Stimulated activated CD4-positive, alpha-beta T cell treated with anti-CD3 and anti-CD28 coated beads, Interleukin-4, amount 100 ng/mL, for 24 hours (primary cell): Measurements from ENCODE around the gene ZNF213.
"Not testable (repeated sequence)": the region's sequence is repeated elsewhere in the genome, so short reads cannot be mapped to it uniquely, and the experiment has no call there.

Experiments
- DNase-seq: peaks from one replicate; pipeline ENCODE4 v3.0.0-alpha.2; 2020

The ZNF213 gene

DNA sequence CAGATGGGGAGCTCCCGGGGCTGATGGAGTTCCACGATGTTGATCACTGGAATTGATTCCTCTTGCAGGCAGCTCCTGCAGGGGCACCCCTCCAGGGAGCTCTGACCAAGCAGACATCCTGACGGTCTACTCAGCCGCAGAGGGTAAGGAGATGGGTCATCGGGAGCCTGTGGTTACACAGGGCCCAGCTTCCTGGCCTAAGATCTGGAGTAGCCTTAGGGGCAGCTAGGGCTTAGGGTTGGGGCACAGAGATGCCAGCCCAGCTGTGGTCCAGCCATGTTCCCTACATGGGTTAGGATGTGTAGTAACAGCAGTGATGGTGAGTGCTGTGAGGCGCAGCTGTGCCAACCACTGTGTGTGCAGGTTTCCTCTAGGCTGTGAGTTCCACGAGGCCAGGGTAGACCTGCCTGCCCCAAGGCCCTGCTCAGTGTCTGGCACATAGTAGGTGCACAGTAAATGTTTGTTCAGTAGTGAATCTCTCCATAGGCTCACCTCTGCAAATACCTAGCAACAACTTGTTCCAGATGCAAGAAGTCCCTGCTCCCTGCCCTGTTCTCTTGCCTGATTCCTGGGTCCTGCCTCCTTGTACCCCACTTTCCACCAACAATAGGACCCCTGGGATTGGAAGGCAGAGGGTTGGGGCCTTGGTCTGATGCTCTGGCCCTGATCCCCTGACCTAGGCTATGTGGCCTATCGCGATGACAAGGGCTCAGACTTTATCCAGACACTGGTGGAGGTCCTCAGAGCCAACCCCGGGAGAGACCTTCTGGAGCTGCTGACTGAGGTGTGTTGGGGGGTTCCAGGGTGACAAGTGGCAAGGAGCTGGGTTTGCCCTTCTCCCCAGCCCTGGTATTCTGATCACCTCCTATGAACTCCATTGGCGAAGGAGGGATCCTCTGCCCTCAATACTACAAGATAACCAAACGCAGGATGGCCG is 13.7 kb downstream of the ZNF213 start:
- DNase-seq: no peak

DNA sequence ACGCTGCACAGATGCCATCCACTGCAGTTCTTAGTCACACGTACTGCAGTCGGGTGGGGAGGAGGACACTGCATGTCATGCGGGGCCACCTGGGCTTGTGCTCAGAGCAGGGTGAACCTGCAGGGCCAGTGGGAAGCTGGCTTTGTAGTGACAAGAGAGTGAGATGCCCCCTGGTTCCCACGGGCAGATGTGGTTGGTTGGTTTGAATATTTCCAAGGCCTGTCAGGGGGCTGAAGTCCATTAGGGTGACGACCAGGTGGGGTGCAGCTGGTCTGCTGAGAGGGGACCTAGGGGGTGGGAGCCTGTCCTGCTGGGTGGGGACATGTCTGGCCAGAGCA is 14.3 kb downstream of the ZNF213 start:
- no peak for DNase-seq

DNA sequence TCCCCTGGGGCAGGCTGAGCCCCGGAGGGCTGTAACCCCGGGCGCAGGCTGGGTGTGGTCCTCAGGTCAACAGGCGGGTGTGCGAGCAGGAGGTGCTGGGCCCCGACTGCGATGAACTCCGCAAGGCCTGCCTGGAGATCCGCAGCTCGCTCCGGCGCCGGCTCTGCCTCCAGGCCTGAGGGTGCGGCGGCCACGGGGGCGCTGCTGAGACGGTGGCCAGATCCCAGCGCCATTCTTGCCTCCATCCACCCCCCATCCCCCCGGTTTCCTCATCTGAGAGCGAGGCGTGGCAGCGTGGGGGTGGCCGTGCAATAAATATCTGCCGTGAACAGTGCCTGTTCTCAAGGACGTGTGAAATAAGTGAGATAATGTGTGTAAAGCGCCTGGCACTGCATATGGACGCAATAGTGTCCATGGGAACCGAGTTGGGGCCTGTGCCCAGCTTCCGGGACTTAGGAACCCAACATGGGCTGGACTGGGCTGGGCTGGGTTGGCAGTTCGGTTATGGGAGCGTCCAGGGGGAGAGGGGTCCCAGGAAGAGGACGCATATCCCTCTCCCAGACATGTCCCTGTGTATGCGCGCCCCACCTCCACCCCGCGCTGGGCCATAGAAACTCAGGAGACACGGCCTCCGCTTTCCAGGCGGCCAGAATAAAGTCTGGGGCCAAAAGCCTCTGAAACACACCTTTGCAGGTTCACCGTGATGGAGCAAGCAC is 15.0 kb downstream of the ZNF213 start:
- DNase-seq: peak; percentile 57

DNA sequence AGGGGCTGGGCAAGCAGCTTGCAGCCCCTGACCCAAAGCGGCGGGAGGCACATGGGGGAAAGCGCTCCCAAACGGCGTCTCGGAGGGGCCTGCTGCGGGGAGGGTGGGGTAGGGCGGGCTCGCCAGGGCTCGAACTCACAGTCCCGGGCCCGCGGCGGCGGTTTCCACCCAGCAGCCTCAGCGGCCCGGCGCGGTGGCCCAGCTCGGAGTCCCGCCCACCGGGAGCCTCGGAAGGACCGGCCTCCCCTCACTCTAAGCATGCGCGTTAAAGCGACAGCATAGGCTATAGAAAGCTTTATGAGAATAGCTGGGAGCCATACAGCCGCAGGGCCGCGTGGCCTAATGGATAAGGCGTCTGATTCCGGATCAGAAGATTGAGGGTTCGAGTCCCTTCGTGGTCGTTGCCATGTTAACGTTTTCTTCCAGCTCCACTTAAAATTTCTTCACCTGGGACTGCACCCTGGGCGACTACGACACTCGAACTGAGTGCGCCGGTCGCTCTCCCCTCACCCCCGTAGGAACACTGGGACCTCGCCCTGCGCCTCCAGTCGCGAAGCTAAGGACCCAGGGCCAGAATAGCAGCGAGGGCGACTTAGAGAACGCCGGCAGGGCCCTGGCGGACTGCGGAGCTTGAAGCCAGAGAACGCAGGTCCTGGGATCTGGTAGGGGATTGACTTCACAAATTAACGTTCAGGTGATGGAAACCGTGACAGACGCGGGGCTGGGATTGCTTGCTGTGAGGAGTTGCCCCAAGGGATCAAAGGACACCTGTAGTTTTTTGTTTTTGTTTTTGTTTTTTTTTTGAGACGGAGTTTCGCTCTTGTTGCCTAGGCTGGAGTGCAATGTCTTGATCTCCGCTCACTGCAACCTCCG is 15.8 kb downstream of the ZNF213 start:
- peak; percentile 99 for DNase-seq

DNA sequence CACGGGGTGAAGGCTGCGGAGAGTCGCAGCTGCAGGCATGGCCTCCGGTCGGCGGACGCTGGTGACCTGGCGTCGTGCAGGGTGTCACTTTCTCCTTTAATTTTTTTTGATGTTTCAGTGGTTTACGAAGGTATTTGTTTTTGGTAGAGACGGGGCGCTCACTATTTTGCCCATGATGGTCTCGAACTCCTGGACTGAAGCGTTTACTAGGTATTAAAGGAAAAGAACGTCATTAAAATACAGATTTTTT is 17.1 kb downstream of the ZNF213 start:
- peak; percentile 15 for DNase-seq

DNA sequence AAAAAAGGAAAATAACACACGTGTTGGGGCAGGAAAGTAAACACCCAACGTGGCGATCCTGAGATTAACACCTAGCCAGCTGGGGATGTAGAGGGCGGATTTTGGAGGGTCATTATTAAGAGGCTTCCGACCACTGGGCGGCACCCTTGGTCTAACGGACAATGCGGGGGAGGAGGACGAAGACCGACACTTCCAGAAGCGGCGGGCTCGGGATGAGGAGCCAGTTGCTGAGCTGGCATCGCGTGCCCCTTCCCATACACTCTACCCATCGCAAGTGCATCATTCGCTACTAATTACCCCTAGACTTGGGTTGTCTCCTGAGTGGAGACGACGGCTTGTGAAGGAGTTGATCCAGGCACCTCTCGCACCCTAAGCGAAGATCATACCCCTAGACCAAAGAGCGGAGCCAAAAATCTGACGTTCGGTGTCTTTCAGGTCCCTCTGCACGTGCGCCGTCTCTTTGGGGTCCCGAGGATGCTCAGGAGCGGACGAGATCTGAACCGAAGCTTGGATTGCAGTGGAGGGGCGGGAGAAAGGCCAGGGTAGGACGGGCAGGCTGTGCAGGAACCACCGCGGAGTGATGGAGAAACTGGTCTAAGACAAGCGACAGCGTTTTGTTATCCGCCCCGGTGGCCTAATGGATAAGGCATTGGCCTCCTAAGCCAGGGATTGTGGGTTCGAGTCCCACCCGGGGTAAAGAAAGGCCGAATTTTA is 17.6 kb downstream of the ZNF213 start:
- peak; percentile 88 for DNase-seq

DNA sequence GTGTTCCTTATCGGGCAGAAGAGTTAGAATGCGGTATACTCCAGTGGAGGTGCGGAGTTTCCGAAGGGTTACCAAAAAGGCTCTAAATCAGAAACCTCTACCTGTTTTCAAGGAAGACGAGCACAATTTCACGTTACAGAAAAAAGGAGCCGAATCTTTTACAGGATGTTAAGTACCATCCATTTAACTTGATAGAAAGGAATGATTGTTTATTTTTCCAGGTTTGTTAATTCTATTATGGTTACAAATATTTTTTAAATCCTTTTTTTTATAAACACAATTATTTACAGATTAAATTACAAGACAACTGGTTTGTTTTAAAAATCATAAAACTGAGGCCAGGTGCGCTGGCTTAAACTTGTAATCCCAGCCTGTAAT is 18.2 kb downstream of the ZNF213 start:
- no peak for DNase-seq

DNA sequence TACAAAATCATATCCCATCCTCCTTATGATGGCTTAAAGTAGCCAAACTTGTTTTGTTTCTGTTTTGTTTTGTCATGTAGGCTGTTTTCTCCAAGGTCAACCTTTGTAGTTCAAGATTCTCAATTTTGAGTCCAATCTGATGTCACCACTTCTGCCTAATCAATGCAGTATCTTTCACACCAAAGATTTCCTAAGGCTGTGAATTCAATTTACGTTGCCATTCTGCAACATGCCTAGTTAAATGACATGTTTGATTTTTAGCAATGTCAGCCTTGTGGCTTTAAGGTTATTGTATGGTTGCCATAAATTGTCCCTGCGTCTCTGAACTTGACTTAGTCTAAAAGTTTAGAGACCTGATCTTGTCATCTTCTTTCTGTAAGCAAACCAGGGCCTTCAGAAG is 20.4 kb downstream of the ZNF213 start:
- no peak for DNase-seq

DNA sequence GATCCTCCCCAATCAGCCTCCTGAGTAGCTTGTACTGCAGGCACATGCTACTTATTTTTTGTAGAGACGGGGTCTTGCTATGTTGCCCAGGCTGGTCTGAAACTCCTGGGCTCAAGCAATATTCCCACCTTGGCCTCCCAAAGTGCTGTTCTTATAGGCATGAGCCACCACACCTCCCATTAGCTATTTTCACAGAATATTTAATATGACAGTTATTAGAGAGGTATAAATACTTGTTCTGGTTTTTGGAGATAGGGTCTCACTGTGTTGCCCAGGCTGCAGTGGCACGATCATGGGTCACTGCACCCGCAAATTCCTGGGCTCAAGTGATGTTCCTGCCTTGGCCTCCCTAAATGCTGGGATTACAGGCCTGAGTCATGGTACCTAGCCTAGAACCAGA is 21.1 kb downstream of the ZNF213 start:
- DNase-seq: no peak

DNA sequence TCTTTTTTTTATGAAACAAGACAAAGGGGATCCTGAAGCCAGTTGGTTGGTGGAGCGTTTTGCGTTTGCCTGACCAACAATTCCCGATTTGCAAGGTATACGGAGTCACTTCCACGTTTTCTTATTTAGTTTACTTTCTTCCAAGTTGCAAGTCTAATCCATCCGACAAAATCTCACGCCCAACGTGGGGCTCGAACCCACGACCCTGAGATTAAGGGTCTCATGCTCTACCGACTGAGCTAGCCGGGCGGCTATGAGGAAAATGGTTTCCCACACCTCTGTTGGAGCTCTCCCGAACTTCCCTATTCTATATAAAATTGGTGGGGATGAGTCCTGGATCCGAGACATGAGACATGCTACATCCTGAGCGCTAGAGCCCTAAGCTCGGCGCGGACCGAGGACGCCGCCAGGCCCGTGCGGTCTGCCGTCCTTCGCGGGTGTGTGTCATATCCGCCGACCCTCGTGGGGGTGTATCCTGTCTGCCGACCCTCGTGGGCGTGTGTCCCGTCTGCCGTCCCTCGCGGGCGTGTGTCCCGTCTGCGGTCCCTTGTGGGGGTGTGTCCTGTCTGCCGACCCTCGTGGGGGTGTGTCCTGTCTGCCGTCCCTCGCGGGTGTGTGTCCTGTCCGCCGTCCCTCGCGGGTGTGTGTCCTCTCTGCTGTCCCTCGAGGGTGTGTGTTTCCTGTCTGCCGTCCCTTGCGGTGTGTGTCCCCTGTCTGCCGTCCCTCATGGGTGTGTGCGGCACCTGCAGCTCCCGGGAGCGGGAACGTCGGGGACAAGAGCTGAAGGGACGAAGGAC is 22.6 kb downstream of the ZNF213 start:
- DNase-seq: peak; percentile 50

DNA sequence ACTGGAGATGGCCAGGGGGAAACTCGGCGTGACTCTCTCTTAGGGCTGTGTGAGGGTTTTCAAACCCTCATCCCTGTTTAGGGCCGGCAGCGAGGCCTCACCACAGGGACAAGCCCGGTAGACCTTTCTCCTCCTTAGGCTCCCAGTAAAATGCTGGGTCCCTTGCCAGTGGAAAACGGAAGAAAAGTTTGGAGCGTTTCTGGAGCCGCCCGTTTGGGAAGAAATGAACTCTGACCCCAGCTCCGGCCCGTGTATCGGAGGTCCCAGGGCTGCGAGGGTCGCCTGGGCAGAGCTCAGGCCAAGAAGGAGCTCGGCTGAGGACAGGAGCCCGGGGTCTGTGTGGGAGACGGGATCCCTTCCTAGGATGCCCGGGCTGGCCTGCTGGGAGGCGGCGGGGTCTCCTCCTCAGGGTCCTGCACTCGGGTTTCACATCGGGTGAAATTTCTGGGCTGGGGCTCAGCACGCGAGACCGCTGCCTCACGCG is 23.2 kb downstream of the ZNF213 start:
- DNase-seq: no peak

DNA sequence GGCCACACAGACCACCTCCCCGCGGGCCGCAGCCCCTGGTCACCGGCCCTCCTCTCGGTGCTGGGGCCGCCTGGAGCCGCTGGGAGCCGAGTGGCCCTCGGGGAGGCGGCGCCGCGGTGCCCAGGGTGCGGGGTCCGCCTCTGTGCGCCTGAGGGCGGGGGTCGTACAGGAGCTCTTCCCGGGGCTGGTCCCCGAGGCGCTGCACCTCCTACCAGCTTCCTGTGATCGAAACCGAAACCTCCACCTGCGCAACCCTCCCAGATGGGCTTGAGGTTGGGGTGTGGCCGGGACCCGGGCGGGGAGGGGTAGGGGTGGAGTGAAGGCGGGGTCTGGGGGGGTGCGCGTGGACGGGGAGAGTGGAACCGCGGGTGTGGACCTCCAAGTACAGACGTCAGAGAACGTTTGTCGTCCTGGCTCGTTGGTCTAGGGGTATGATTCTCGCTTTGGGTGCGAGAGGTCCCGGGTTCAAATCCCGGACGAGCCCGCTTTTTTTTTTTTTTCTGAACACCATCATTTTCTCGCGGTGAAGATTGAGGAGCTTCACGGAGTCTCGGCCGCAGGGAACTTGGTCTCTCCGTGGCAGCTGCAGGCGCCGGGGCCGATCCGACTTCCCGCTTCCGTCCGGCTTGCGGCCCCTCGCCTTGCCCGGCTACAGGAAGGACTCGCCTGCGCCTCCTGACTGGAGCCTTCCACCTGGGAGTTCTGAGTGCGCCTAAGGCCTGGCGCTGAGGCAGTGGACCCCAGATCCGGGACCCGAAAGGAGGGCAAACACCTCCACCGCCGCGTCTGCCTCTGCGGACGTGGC is 23.9 kb downstream of the ZNF213 start:
- peak; percentile 84 for DNase-seq

DNA sequence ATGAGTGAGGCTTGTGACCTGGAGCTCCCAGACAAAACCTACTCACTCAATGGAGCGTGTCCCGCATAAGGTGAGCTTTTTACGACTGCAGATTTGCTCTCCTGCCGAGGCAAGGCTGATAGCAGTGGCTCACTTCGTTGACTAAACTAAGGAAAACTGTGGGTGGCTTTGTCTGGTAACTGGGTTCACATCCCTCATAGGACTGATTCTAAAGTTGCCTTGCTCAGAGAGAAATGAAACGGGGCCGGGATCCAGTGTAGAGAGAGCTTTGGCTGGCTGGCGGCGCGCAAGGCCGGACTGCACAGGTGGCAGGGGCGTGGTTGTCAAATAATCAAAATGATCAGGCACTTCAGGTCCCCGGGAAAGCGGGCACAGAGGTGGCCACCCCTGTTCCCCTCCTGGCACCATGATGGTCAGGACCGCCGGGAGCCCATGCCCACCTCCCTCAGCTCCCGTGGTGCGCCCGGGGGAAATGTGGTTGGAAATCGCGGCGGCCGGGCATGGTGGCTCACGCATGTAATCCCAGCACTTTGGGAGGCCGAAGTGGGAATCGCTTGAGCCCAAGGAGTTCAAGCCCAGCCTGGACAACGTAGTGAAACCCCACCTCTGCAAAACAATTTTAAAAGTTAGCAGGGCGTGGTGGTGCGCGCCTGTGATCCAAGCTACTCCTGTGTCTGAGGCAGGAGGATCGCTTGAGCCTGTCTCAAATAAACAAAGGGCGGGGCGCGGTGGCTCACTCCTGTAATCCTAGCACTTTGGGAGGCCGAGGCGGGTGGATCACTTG is 26.6 kb downstream of the ZNF213 start:
- DNase-seq: no peak

DNA sequence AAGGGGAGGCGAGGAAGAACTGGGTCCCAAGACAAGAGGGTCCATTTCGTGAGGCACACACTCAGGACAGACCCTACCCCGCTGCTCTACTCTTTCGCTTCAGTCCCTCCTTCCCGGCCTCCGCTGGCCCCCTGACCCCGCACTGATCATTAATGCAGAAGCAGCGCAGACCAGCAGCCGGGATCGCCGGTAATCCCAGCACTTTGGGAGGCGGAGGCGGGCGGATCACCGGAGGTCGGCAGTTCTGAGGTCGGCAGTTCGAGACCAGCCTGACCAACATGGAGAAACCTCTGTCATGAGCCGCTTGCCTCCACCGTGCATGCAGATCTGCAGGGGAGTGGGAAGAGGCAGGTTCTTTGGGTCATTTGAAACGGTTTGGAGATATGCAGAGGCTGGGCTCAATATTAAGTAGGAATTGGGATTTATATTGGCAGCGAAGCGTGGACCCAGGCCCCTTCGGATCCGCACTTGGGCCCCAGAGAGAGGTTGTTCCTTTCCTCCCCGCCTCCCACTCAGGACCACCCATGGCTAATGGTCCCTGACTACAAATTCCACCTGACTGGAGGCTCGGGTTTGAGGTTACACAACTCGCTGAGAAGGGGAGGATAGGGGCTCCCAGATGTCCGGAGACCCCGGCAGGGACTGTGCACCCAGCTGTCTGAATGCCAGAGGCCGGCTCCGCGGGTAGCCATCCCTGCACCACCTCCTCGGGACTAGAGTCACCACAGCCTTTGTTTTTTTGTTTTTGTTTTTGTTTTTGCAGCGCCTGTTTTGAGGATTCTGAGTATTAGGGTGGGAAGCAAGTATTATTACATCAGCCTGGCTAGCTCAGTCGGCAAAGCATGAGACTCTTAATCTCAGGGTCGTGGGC is 29.5 kb downstream of the ZNF213 start:
- no peak for DNase-seq

DNA sequence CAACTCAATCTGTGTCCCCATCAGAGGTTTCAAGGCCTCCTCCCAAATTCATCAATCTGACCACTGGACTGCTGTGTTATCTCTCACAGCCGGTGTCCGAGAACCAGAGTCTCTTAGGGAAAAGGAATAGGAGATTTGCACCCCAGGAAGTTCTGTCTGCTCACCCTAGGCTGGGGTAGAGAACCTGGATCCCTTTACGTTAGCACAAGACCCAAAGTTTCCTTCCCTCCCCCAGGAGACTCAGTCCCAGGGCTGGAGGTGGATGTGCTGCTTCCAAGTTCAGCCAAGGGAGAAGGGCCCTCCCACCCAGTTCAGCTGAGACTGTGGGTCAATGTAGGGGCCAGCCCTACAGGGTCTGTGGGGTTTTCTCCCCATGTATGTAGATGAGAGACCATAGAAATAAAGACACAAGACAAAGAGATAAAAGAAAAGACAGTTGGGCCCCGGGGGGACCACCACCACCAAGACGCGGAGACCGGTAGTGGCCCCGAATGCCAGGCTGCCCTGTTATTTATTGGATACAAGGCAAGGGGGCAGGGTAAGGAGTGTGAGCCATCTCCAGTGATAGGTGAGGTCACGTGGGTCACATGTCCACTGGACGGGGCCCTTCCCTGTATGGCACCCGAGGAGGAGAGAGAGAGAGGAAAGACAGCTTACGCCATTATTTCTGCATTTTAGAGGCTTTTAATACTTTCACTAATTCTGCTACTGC is 30.4 kb downstream of the ZNF213 start:
- DNase-seq: no peak

DNA sequence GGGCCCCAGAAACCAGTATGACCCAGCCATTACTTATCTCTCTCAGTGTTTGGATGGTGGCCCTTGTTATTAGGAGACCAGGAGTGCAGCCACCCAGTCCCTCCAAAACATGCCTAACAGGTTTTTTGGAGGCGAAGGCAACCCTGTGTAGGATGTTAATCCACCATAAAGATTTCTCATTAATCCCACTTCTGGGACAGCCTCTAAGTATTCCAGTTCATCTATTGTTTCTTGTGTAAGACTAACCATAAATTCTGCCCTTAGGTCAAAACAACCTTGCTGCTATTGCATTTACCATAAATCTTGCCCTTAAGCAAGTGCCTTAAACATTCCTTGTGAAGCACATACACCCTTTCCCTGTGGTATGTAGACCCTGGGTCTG is 31.7 kb downstream of the ZNF213 start:
- DNase-seq: no peak

DNA sequence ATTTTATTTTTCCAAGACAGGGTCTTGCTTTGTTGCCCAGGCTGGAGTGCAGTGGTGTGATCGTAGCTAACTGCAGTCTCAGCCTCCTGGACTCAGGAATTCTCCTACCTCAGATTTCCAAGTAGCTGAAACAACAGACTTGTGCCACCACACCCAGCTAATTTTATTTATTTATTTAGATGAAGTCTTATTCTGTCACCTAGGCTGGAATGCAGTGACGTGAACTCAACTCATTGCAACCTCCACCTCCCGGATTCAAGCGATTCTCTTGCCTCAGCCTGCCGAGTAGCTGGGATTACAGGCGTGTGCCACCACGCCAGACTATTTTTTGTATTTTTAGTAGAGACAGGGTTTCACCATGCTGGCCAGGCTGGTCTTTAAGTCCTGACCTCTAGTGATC is 33.9 kb downstream of the ZNF213 start:
- DNase-seq: not testable (repeated sequence)

DNA sequence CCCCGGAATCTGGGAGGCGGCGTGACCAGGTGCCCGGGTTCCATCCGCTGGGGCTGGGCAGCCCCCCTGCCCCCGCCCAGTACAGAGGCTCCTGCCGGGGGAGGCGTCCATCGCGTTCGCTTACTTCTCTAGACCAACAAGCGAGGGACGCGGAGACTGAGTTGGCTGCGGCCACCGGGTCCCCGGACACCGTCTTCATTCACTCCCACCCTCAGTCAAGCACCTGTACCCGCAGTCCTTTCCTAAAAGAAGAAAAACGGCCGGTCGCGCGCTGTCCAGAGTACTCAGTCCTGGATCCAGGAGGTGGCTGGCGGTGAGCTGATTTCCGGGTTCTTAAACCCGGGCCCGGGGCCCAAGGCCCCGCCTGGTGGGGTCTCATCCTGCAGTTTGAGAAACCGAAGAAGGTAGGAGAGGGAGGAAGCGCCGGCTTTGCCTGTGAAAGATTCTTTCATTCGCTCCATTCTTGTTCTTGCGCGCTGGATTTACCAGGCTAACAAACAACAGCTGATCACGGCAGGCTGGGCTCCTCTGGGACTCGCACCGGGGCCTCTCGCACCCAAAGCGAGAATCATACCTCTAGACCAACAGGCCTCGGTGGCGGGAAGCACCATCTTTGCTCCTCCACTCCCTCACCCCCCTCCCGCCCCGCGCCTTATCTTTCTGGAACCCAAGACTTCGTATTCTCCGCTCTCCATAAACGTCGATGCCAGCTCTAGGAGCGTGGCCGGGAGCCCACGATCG is 35.8 kb downstream of the ZNF213 start:
- DNase-seq: peak; percentile 19
